Naive thymus-derived CD4-positive, alpha-beta T cell (primary cell): ENCODE results near the gene PDK1. TPM values are rescaled to one million over a fixed set of nuclear protein-coding genes. Genes with fewer than 3 reads are reported as not detected.

Source experiments
- ATAC-seq: fragments of 150-1000 bp; cut with Tn5 transposase; 2 replicates; pipeline ENCODE4 v1.10.0; 2021; ENCODE audit warnings: mild to moderate bottlenecking, moderate library complexity
- CTCF ChIA-PET: fragments of 350-600 bp; sonication (Branson Sonifier 250); formaldehyde crosslinking; loops from one replicate; lab custom pipeline; 2021; ENCODE audit warnings: antibody characterized with exemption; lab: Charles Lee
- POLR2A ChIA-PET: fragments of 350-600 bp; sonication (Branson Sonifier 250); formaldehyde crosslinking; loops from one replicate; lab custom pipeline; 2021; ENCODE audit warnings: antibody characterized with exemption, inconsistent platforms; lab: Charles Lee
- DNase-seq, 9 donors: peaks; one replicate each; pipeline versions ENCODE4 v3.0.0 to v3.0.0-alpha.2; 2020 to 2022; ENCODE audit warnings: mixed read lengths in 1 of 9
- H3K27ac ChIP-seq: one replicate; pipeline ENCODE4 v1.7.0; 2013; ENCODE audit warnings: mild to moderate bottlenecking, low read depth, low read length, moderate library complexity
- H3K27me3 ChIP-seq, 2 donors: one replicate each; pipeline ENCODE4 v1.7.0; 2013; ENCODE audit warnings: low read length in 2 of 2, mild to moderate bottlenecking in 2 of 2, moderate library complexity in 2 of 2; ENCODE audit not compliant: control insufficient read depth in 2 of 2, insufficient read depth in 2 of 2
- H3K36me3 ChIP-seq, 3 experiments: 1 replicate in 2 of 3; 2 replicates in 1 of 3; pipeline ENCODE4 v1.7.0; 2013; ENCODE audit warnings: low read length in 3 of 3, mild to moderate bottlenecking in 3 of 3, moderate library complexity in 1 of 3; ENCODE audit not compliant: insufficient read depth in 3 of 3, control insufficient read depth in 2 of 3
- H3K4me1 ChIP-seq, 2 donors: one replicate each; pipeline ENCODE4 v1.7.0; 2013; ENCODE audit warnings: low read length in 2 of 2, mild to moderate bottlenecking in 2 of 2, moderate library complexity in 1 of 2; ENCODE audit not compliant: control insufficient read depth in 2 of 2, insufficient read depth in 2 of 2
- H3K4me3 ChIP-seq: 2 replicates; pipeline ENCODE4 v1.7.0; 2013; ENCODE audit warnings: mild to moderate bottlenecking, low read length
- H3K9me3 ChIP-seq, 3 experiments: 1 replicate in 2 of 3; 2 replicates in 1 of 3; pipeline ENCODE4 v1.7.0; 2013; ENCODE audit warnings: low read length in 3 of 3; ENCODE audit not compliant: control insufficient read depth in 2 of 3
- H3K27ac Mint-ChIP-seq, 9 donors: one replicate each; pipeline ENCODE4 v1.8.0; 2020 to 2022; ENCODE audit warnings: mixed read lengths in 9 of 9, mild to moderate bottlenecking in 8 of 9, moderate library complexity in 5 of 9, inconsistent platforms in 2 of 9
- H3K27me3 Mint-ChIP-seq, 5 donors: one replicate each; pipeline ENCODE4 v1.8.0; 2021 to 2022; ENCODE audit warnings: mixed read lengths in 5 of 5, mild to moderate bottlenecking in 1 of 5
- H3K36me3 Mint-ChIP-seq, 5 donors: one replicate each; pipeline ENCODE4 v1.8.0; 2020 to 2022; ENCODE audit warnings: mixed read lengths in 5 of 5, mild to moderate bottlenecking in 3 of 5, inconsistent platforms in 1 of 5
- H3K4me1 Mint-ChIP-seq, 7 donors: one replicate each; pipeline ENCODE4 v1.8.0; 2020 to 2022; ENCODE audit warnings: mixed read lengths in 7 of 7, mild to moderate bottlenecking in 3 of 7, inconsistent platforms in 1 of 7
- H3K4me3 Mint-ChIP-seq, 10 donors: one replicate each; pipeline ENCODE4 v1.8.0; 2020 to 2022; ENCODE audit warnings: mild to moderate bottlenecking in 10 of 10, mixed read lengths in 10 of 10, moderate library complexity in 6 of 10, inconsistent platforms in 2 of 10
- H3K9me3 Mint-ChIP-seq, 11 donors: one replicate each; pipeline ENCODE4 v1.8.0; 2020 to 2022; ENCODE audit warnings: mixed read lengths in 11 of 11, mild to moderate bottlenecking in 4 of 11, inconsistent platforms in 1 of 11, moderate library complexity in 1 of 11
- intact Hi-C, 2 donors: fragments of 100-400 bp; cut with micrococcal nuclease; formaldehyde crosslinking; loops; one replicate each; pipeline ENCODE4 v1.15.1; 2023
- polyA plus RNA-seq, 2 donors: library from polyadenylated mRNA; unstranded; fragments of 300-500 nt; fragmentation: Illumina TruSeq; gene quantifications; one replicate each; pipeline ENCODE4 v1.2.3, GENCODE V29; 2021
- total RNA-seq, 6 experiments: library from RNA in 5 of 6; stranded (reverse) in 5 of 6; gene quantifications; 1 replicate in 5 of 6; 2 replicates in 1 of 6; pipeline ENCODE4 v1.2.3 and lab custom pipeline; 2021 to 2026

PDK1 gene
- total and polyA plus RNA-seq, 7 experiments from 2014 or later: 56.0 to 79.8 (median 66.6) TPM

- peaks cover 20 to 79% (median 58%) of the 10 kb centered on the region in 5 donors for H3K36me3 Mint-ChIP-seq
- ChIA-PET POLR2A (no interaction called here), CTCF (no interaction called here)
Measured at GRCh38 chr2:172627181-172627580, 71.3 kb downstream of the PDK1 start.

DNA sequence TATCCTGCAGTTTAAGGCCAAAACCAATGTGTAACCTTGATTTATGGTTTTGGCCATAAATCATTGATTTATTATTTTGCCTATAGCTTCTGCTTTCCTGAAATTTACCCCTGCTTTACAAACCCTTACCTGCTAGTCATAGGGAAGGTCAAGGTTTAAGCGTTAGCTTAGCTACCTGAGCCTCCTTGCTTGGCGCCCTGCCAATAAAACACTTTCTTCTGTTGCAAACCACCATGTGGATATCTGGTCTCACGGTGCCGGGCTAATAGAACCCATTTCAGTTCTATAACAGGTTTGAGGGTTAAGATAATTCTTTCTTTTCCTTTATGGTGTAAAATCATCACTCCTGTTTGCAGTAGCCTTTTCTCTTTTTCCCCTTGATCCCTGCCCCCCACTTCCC lies 72.2 kb downstream of the PDK1 start:
- peak overlapping the region in 1 of 9 donors; percentile 48 for H3K27ac Mint-ChIP-seq
- Histone ChIP-seq H3K9me3 (no peaks in the 10 kb centered on the region), H3K27ac (no peak overlapping the region), H3K4me3 (no peak overlapping the region), H3K36me3 (peaks cover 0 to 25% (median 0%) of the 10 kb centered on the region in 3 experiments), H3K27me3 (no peaks in the 10 kb centered on the region), H3K4me1 (no peaks in the 10 kb centered on the region)
- no peak for ATAC-seq
- no peak overlapping the region for H3K4me3 Mint-ChIP-seq
- DNase-seq: no peak
- peaks cover 0 to 11% (median 0%) of the 10 kb centered on the region in 11 donors for H3K9me3 Mint-ChIP-seq
- ChIA-PET CTCF (no interaction called here), POLR2A (no interaction called here)
- H3K36me3 Mint-ChIP-seq: peaks cover 20 to 78% (median 58%) of the 10 kb centered on the region in 5 donors
- intact Hi-C loops: no loop called here
- H3K27me3 Mint-ChIP-seq: no peaks in the 10 kb centered on the region
- no peaks in the 10 kb centered on the region for H3K4me1 Mint-ChIP-seq

More at GRCh38 chr2:172627181-172627580, 71.3 kb downstream of the PDK1 start:
- H3K27ac ChIP-seq: no peak overlapping the region
- ATAC-seq (no peak), DNase-seq (no peak)
- peaks cover 0 to 25% (median 0%) of the 10 kb centered on the region in 3 experiments for H3K36me3 ChIP-seq
- H3K4me3 ChIP-seq: no peak overlapping the region
- Mint-ChIP-seq H3K27ac (no peak overlapping the region), H3K4me3 (no peak overlapping the region), H3K9me3 (peaks cover 0 to 11% (median 0%) of the 10 kb centered on the region in 11 donors), H3K27me3 (no peaks in the 10 kb centered on the region), H3K4me1 (no peaks in the 10 kb centered on the region)
- H3K4me1 ChIP-seq: no peaks in the 10 kb centered on the region
- intact Hi-C loops: no loop called here
- H3K9me3 ChIP-seq: no peaks in the 10 kb centered on the region
- no peaks in the 10 kb centered on the region for H3K27me3 ChIP-seq

GRCh38 chr2:172629586-172629985 lies 73.7 kb downstream of the PDK1 start:
- Mint-ChIP-seq H3K36me3 (peaks cover 20 to 63% (median 51%) of the 10 kb centered on the region in 5 donors), H3K4me3 (no peak overlapping the region), H3K4me1 (no peaks in the 10 kb centered on the region), H3K9me3 (peaks cover 0 to 11% (median 0%) of the 10 kb centered on the region in 11 donors), H3K27me3 (no peaks in the 10 kb centered on the region), H3K27ac (no peak overlapping the region)
- no peak for DNase-seq
- Histone ChIP-seq H3K4me3 (no peak overlapping the region), H3K9me3 (no peaks in the 10 kb centered on the region), H3K27me3 (no peaks in the 10 kb centered on the region), H3K36me3 (peaks cover 0 to 18% (median 0%) of the 10 kb centered on the region in 3 experiments), H3K27ac (no peak overlapping the region), H3K4me1 (no peaks in the 10 kb centered on the region)
- ChIA-PET CTCF (no interaction called here), POLR2A (no interaction called here)
- intact Hi-C loops: no loop called here
- no peak for ATAC-seq

DNA sequence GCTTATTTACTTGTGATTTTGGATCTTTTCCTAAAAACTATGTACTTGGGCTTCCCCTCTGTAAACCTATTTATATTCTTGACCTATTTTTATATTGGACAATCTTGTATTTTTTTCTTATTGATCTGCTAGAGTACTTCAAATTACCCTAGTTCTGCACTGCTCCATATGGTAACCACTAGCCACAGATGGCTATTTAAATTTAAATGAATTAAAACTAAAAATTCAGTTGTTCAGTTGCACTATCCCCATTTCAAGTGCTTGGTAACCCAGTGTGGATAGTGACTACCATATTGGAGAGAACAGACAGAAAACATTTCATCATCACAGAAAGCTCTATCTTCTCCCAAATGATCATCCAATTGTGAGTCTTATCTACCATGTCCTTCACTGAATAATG lies 74.3 kb downstream of the PDK1 start:
- H3K27me3 Mint-ChIP-seq: no peaks in the 10 kb centered on the region
- H3K36me3 Mint-ChIP-seq: peaks cover 20 to 60% (median 49%) of the 10 kb centered on the region in 5 donors
- peaks cover 0 to 11% (median 0%) of the 10 kb centered on the region in 11 donors for H3K9me3 Mint-ChIP-seq
- H3K27me3 ChIP-seq: no peaks in the 10 kb centered on the region
- DNase-seq (no peak), ATAC-seq (no peak)
- H3K4me1 ChIP-seq: no peaks in the 10 kb centered on the region
- ChIA-PET POLR2A (interaction anchor here (0.7 kb wide), 1 partner anchor 1030 kb away, joined by 3 read pairs; no protein-coding TSS in a partner anchor), CTCF (interaction anchor here (0.7 kb wide), 1 partner anchor 175 kb away, joined by 3 read pairs; no protein-coding TSS in a partner anchor)
- no peak overlapping the region for H3K4me3 Mint-ChIP-seq
- H3K36me3 ChIP-seq: peaks cover 0 to 17% (median 0%) of the 10 kb centered on the region in 3 experiments
- intact Hi-C loops: no loop called here
- H3K27ac Mint-ChIP-seq: no peak overlapping the region
- H3K9me3 ChIP-seq: no peaks in the 10 kb centered on the region
- no peak overlapping the region for H3K4me3 ChIP-seq
- H3K27ac ChIP-seq: no peak overlapping the region
- no peaks in the 10 kb centered on the region for H3K4me1 Mint-ChIP-seq

DNA sequence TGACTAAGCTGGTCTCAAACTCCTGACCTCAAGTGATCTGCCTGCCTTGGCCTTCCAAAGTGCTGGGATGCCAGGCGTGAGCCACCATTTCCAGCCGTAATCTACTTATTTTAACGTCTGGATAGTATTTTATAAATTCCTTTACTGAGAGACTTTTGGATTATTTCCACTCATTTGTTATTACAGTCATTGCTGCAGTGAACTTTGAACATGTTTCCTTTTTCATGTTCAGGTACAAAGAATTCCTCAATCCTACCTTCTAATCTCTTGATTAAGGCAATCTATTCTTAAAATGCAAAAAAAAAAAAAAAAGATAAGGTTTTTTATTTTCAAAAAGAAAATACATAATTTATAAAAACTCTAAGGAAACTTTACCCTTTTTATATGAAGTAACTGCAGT lies 78.6 kb downstream of the PDK1 start:
- DNase-seq (no peak), ATAC-seq (no peak)
- no peaks in the 10 kb centered on the region for H3K27me3 Mint-ChIP-seq
- intact Hi-C loops: no loop called here
- no peaks in the 10 kb centered on the region for H3K27me3 ChIP-seq
- H3K36me3 ChIP-seq: peaks cover 0 to 5% (median 0%) of the 10 kb centered on the region in 3 experiments
- H3K4me3 ChIP-seq: no peak overlapping the region
- H3K9me3 Mint-ChIP-seq: peaks cover 0 to 11% (median 0%) of the 10 kb centered on the region in 11 donors
- ChIA-PET POLR2A (no interaction called here), CTCF (no interaction called here)
- no peak overlapping the region for H3K27ac Mint-ChIP-seq
- no peak overlapping the region for H3K27ac ChIP-seq
- no peaks in the 10 kb centered on the region for H3K4me1 ChIP-seq
- H3K4me3 Mint-ChIP-seq: no peak overlapping the region
- no peaks in the 10 kb centered on the region for H3K9me3 ChIP-seq
- peaks cover 5 to 20% (median 18%) of the 10 kb centered on the region in 5 donors for H3K36me3 Mint-ChIP-seq
- no peaks in the 10 kb centered on the region for H3K4me1 Mint-ChIP-seq

DNA sequence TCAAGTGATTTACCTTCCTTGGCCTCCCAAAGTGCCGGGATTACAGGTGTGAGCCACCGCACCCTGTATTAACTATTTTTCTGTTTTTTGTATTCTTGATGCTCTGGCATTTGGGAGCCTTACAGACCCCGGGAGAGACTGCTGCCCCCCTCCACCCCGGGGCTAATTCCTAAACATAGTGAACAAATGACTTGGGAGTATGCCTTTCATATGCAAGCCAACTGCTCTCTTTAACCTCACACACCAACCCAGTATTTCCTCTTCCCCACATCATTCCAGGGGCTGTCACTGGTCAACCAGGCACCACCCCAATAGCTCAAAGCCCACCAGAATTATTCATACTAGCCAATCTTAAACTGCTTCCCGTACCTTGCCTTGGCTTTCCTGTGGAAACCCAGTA lies 79.7 kb downstream of the PDK1 start:
- ATAC-seq (no peak), DNase-seq (no peak)
- Histone ChIP-seq H3K27me3 (no peaks in the 10 kb centered on the region), H3K4me1 (no peaks in the 10 kb centered on the region), H3K4me3 (no peak overlapping the region), H3K27ac (no peak overlapping the region), H3K9me3 (no peaks in the 10 kb centered on the region), H3K36me3 (no peaks in the 10 kb centered on the region)
- POLR2A ChIA-PET: no interaction called here
- Mint-ChIP-seq H3K27me3 (no peaks in the 10 kb centered on the region), H3K4me3 (no peak overlapping the region), H3K9me3 (peaks cover 0 to 16% (median 0%) of the 10 kb centered on the region in 11 donors), H3K4me1 (peaks cover 2 to 5% (median 3%) of the 10 kb centered on the region in 7 donors), H3K36me3 (peaks cover 3 to 11% (median 10%) of the 10 kb centered on the region in 5 donors), H3K27ac (peak overlapping the region in 1 of 9 donors; percentile 21)
- CTCF ChIA-PET: no interaction called here
- intact Hi-C loops: no loop called here

DNA sequence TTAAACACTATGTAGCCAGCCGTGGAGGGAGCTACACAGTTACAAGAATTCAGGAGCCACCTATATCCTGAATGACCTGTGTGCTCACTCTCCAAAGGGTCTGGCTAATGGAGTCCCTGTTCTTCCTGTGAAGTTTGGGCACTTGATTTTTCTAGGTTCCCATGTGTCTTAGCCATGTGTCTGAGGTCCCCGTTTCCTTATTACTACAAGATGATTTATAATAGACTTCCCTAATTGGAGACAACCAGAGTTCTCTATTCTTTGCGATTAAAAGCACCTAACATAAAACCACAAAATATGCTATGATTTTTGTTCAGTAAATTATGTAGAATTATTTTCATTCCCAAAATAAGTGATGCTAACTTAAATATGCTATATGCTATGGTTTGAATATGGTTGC lies 83.4 kb downstream of the PDK1 start:
- ChIA-PET POLR2A (no interaction called here), CTCF (no interaction called here)
- Histone ChIP-seq H3K27ac (no peak overlapping the region), H3K27me3 (no peaks in the 10 kb centered on the region), H3K4me3 (no peak overlapping the region), H3K9me3 (no peaks in the 10 kb centered on the region), H3K36me3 (no peaks in the 10 kb centered on the region), H3K4me1 (no peaks in the 10 kb centered on the region)
- ATAC-seq (no peak), DNase-seq (no peak)
- Mint-ChIP-seq H3K36me3 (peaks cover 0 to 7% (median 2%) of the 10 kb centered on the region in 5 donors), H3K4me1 (peaks cover 5 to 11% (median 9%) of the 10 kb centered on the region in 7 donors), H3K4me3 (no peak overlapping the region), H3K27ac (no peak overlapping the region), H3K9me3 (peaks cover 0 to 5% (median 0%) of the 10 kb centered on the region in 11 donors), H3K27me3 (peaks cover 0 to 4% (median 0%) of the 10 kb centered on the region in 5 donors)
- intact Hi-C loops: no loop called here
